Pancreas (tissue), 10 donors: Measurements from ENCODE around the gene GPD1L. TPM values are rescaled to one million over a fixed set of nuclear protein-coding genes. Genes with fewer than 3 reads are reported as not detected.

Experiments used
- ATAC-seq, 4 donors: fragments of 200-7000 bp; cut with Tn5 transposase; one replicate each; pipeline versions ENCODE4 v1.8.0 to v1.9.1; 2020; ENCODE audit warnings: mild to moderate bottlenecking in 4 of 4, moderate library complexity in 4 of 4
- DNase-seq, 6 donors: peaks; one replicate each; pipeline ENCODE4 v3.0.0-alpha.2; 2020
- FAIRE-seq: peaks from 2 replicates; lab custom pipeline; 2012; peaks lifted over from hg19 to GRCh38; lab: Jason Lieb, UNC
- H3K27ac ChIP-seq, 4 donors: fragments of 200-600 bp; sonication (generic); 1 replicate in 3 of 4; 2 replicates in 1 of 4; pipeline versions ENCODE4 v1.5.0 to v1.8.0; 2020
- H3K27me3 ChIP-seq, 4 donors: fragments of 200-600 bp; one replicate each; pipeline ENCODE4 v1.8.0; 2021
- H3K36me3 ChIP-seq, 3 donors: fragments of 200-600 bp; sonication (generic) in 1 of 3; one replicate each; pipeline versions ENCODE4 v1.5.0 to v1.8.0; 2020 to 2021
- H3K4me1 ChIP-seq, 3 donors: fragments of 200-600 bp; one replicate each; pipeline ENCODE4 v1.8.0; 2021
- H3K4me3 ChIP-seq, 4 donors: fragments of 200-600 bp; sonication (generic) in 2 of 4; one replicate each; pipeline versions ENCODE4 v1.5.0 to v1.8.0; 2020 to 2021
- H3K9me3 ChIP-seq, 4 donors: fragments of 200-600 bp; one replicate each; pipeline ENCODE4 v1.8.0; 2021
- CTCF ChIP-seq, 4 donors: fragments of 200-600 bp; sonication (generic) in 3 of 4; IDR thresholded peaks; one replicate each; pipeline versions ENCODE4 v1.5.0 to v1.8.0; 2021; ENCODE audit warnings: antibody characterized with exemption in 4 of 4
- WGBS, 2 donors: extraction: QIAGEN DNeasy Blood & Tissue Kit; methylation state at CpG; one replicate each; pipeline ENCODE4 v1.1.7; 2013; 5-methylcytosine and 5-hydroxymethylcytosine counted together
- intact Hi-C, 3 donors: fragments of 100-400 bp; cut with DNase I; formaldehyde crosslinking; loops; one replicate each; pipeline versions ENCODE4 v1.11.1 to v1.14.2; 2022
- polyA plus RNA-seq, 2 donors: library from polyadenylated mRNA; stranded (reverse); fragments of 200-250 nt; gene quantifications; one replicate each; pipeline ENCODE4 v1.2.3, GENCODE V29; 2013
- total RNA-seq, 6 donors: library from RNA; stranded (reverse); fragmentation: NEBNext Ultra II Directional in 4 of 6; extraction: Animal tissue kit (Norgen Biotek cat#: 25700) in 4 of 6; gene quantifications; one replicate each; pipeline versions ENCODE4 v1.2.1 to v1.2.4, GENCODE V29; 2021 to 2023
- donor health status: healthy with polysubstance abuse.
- donor health status: DM: no; HTN: no; CAD: no; lungs with moderate emphysema.
- donor health status: DM: no; HTN: no; CAD: no.
- donor health status: control.
- donor health status: control.
- donor health status: Bipolar disorder and iron deficiency.
- donor health status: DM: yes; HTN: yes; CAD: no.
- donor health status: DM: no; HTN: no; CAD: no.
- donor health status: DM: no; HTN: no; CAD: no.
- donor health status: DM: yes; HTN: yes; CAD: no.

Gene GPD1L
- total and polyA plus RNA-seq, 8 donors: 10.4 to 21.4 (median 15.8) TPM

- H3K36me3 ChIP-seq: no peaks in the 10 kb centered on the region
- 26 to 36% methylated on average over 2 of the region's 2 CpGs for WGBS, 2 donors
- peaks cover 17 to 26% (median 21%) of the 10 kb centered on the region in 3 donors for H3K4me1 ChIP-seq
- H3K27me3 ChIP-seq: no peaks in the 10 kb centered on the region
- ATAC-seq (peak in 1 of 4 donors; percentile 6), FAIRE-seq (no peak), DNase-seq (no peak)
- no peak for TF ChIP-seq CTCF (IDR thresholded peaks at IDR 0.05)
- intact Hi-C loops: no loop called here
- no peaks in the 10 kb centered on the region for H3K9me3 ChIP-seq
- H3K27ac ChIP-seq: no peak overlapping the region
- H3K4me3 ChIP-seq: no peak overlapping the region
These were observed 108.8 kb downstream of the GPD1L start for GRCh38 chr3:32215185-32215584.

- Histone ChIP-seq H3K27me3 (no peaks in the 10 kb centered on the region), H3K36me3 (no peaks in the 10 kb centered on the region), H3K4me3 (no peak overlapping the region), H3K4me1 (peaks cover 17 to 26% (median 21%) of the 10 kb centered on the region in 3 donors), H3K27ac (peak overlapping the region in 2 of 4 donors; percentile 8 to 37), H3K9me3 (no peaks in the 10 kb centered on the region)
- DNase-seq (peak in 5 of 6 donors; percentile 39 to 69 (median 59)), ATAC-seq (peak; percentile 85 to 92 (median 92)), FAIRE-seq (no peak)
- no peak for TF ChIP-seq CTCF (IDR thresholded peaks at IDR 0.05)
- intact Hi-C loops: no loop called here
- 20 to 22% methylated on average over 10 of the region's 10 CpGs for WGBS, 2 donors
These were observed 109.9 kb downstream of the GPD1L start for GRCh38 chr3:32216172-32216783.

GRCh38 chr3:32217339-32217738, 110.9 kb downstream of the GPD1L start:
- H3K27me3 ChIP-seq: no peaks in the 10 kb centered on the region
- ATAC-seq (peak; percentile 58 to 79 (median 63)), DNase-seq (peak in 3 of 6 donors; percentile 28 to 54 (median 38)), FAIRE-seq (no peak)
- intact Hi-C loops: no loop called here
- no peak for TF ChIP-seq CTCF (IDR thresholded peaks at IDR 0.05)
- H3K4me1 ChIP-seq: peaks cover 17 to 26% (median 21%) of the 10 kb centered on the region in 3 donors
- H3K4me3 ChIP-seq: no peak overlapping the region
- WGBS, 2 donors: 51% methylated on average over 2 of the region's 2 CpGs
- no peaks in the 10 kb centered on the region for H3K36me3 ChIP-seq
- H3K27ac ChIP-seq: no peak overlapping the region
- H3K9me3 ChIP-seq: no peaks in the 10 kb centered on the region

Other genes with a start within 250 kb of the GPD1L start
- gene OSBPL10, start 125.4 kb upstream of the GPD1L start, total RNA-seq: 1 to 10 TPM; 1.8 to 4.0 (median 2.6) TPM
- 1 to 10 TPM in 1 of 2 donors, under 1 TPM in 1; 0.57 to 2.0 TPM for gene OSBPL10, start 125.4 kb upstream of the GPD1L start, polyA plus RNA-seq
- gene ZNF860, start 124.9 kb upstream of the GPD1L start, total RNA-seq: under 1 TPM in 5 of 6 donors, not detected in 1; 0.24 to 0.76 (median 0.29) TPM
- under 1 TPM; 0.08 to 0.49 TPM for gene ZNF860, start 124.9 kb upstream of the GPD1L start, polyA plus RNA-seq
- 10 to 100 TPM; 12.6 to 17.9 (median 16.7) TPM for gene CMTM8, start 132.1 kb downstream of the GPD1L start, total RNA-seq
- gene CMTM8, start 132.1 kb downstream of the GPD1L start, polyA plus RNA-seq: 10 to 100 TPM; 11.0 to 23.7 TPM